HepG2 (cell line): ENCODE measurements around the gene MYLK. TPM values are rescaled to one million over a fixed set of nuclear protein-coding genes. Genes with fewer than 3 reads are reported as not detected.

ENCODE experiments used
- ARNTL ChIP-seq: sonication (generic); formaldehyde crosslinking; IDR thresholded peaks from 2 replicates; pipeline ENCODE4 v1.4.0; 2020; ENCODE audit warnings: mild to moderate bottlenecking, missing genetic modification reagents
- HMG20B ChIP-seq: conservative IDR thresholded peaks from 2 replicates; pipeline ENCODE4 v1.6.1; 2016; ENCODE audit warnings: missing genetic modification reagents, missing compliant biosample characterization
- HNRNPL ChIP-seq: fragments of 200-400 bp; formaldehyde crosslinking; IDR thresholded peaks from 2 replicates; pipeline ENCODE4 v1.6.1; 2017; ENCODE audit warnings: mild to moderate bottlenecking, low read depth, low read length
- MTA1 ChIP-seq: sonication (generic); formaldehyde crosslinking; IDR thresholded peaks from 2 replicates; pipeline ENCODE4 v1.4.0; 2020; ENCODE audit warnings: missing genetic modification reagents, mild to moderate bottlenecking, borderline replicate concordance
- MXI1 ChIP-seq: IDR thresholded peaks from 3 replicates; pipeline ENCODE4 v1.6.1; 2012; ENCODE audit warnings: low read depth, low read length, inconsistent platforms, borderline replicate concordance
- NCOA2 ChIP-seq: sonication (generic); formaldehyde crosslinking; IDR thresholded peaks from 2 replicates; pipeline ENCODE4 v1.8.0; 2022; ENCODE audit warnings: inconsistent platforms
- NFIB ChIP-seq: sonication (generic); formaldehyde crosslinking; IDR thresholded peaks from 2 replicates; pipeline ENCODE4 v1.9.0; 2021; ENCODE audit warnings: missing genetic modification reagents, mild to moderate bottlenecking, borderline replicate concordance
- SAFB2 ChIP-seq: sonication (generic); formaldehyde crosslinking; IDR thresholded peaks from 2 replicates; pipeline ENCODE4 v1.5.1; 2020; ENCODE audit warnings: missing genetic modification reagents, low read depth, mild to moderate bottlenecking, borderline replicate concordance
- SALL1 ChIP-seq: sonication (generic); formaldehyde crosslinking; IDR thresholded peaks from 2 replicates; pipeline ENCODE4 v1.8.0; 2022; ENCODE audit warnings: mild to moderate bottlenecking, missing genetic modification reagents
- SALL2 ChIP-seq: sonication (generic); formaldehyde crosslinking; IDR thresholded peaks from 2 replicates; pipeline ENCODE4 v1.8.1; 2023; ENCODE audit warnings: mild to moderate bottlenecking, missing genetic modification reagents, inconsistent platforms
- SSRP1 ChIP-seq: IDR thresholded peaks from 2 replicates; pipeline ENCODE4 v1.6.1; 2016; ENCODE audit warnings: control low read depth
- ZKSCAN1 ChIP-seq: fragments of 150-350 bp; IDR thresholded peaks from 2 replicates; pipeline ENCODE4 v1.6.1; 2014; ENCODE audit warnings: low read length
- ZNF263 ChIP-seq: sonication (generic); formaldehyde crosslinking; IDR thresholded peaks from 2 replicates; pipeline ENCODE4 v1.4.0; 2020; ENCODE audit warnings: missing genetic modification reagents
- ZNF331 ChIP-seq: sonication (generic); formaldehyde crosslinking; IDR thresholded peaks from 2 replicates; pipeline ENCODE4 v1.4.0; 2020; ENCODE audit warnings: missing genetic modification reagents
- ZNF589 ChIP-seq: sonication (generic); formaldehyde crosslinking; conservative IDR thresholded peaks from 2 replicates; pipeline ENCODE4 v1.8.0; 2022; ENCODE audit warnings: mild to moderate bottlenecking, moderate library complexity, missing genetic modification reagents
- ZNF883 ChIP-seq: sonication (generic); formaldehyde crosslinking; IDR thresholded peaks from 2 replicates; pipeline ENCODE4 v1.5.1; 2020; ENCODE audit warnings: mild to moderate bottlenecking, missing genetic modification reagents; ENCODE audit errors: not compliant biosample characterization
- polyA plus RNA-seq, 8 experiments: library from polyadenylated mRNA; depleted of rRNA in 3 of 8; stranded (reverse) in 7 of 8; unstranded in 1 of 8; fragments of >200 nt; fragmentation: Illumina TruSeq in 4 of 8; extraction: Trizol in 4 of 8; gene quantifications; 2 replicates each; pipeline versions ENCODE4 v1.2.1 to v1.2.3, GENCODE V29; 2011 to 2016; ENCODE audit warnings: low read depth in 4 of 8, missing spikeins in 1 of 8, mixed read lengths in 1 of 8; ENCODE audit not compliant: insufficient read depth in 1 of 8
- total RNA-seq, 5 experiments: library from RNA; depleted of rRNA; stranded (reverse); fragments of >200 nt; fragmentation: Illumina TruSeq; extraction: Trizol; gene quantifications; 2 replicates each; pipeline ENCODE4 v1.2.3, GENCODE V29; 2016; ENCODE audit warnings: low read depth in 1 of 5
- TF ChIP-seq, protein P1 (sequence below): sonication (generic); formaldehyde crosslinking; IDR thresholded peaks from 2 replicates; pipeline ENCODE4 v1.5.0; 2020; ENCODE audit warnings: mild to moderate bottlenecking, missing genetic modification reagents
- TF ChIP-seq, protein P2 (sequence below): IDR thresholded peaks from 2 replicates; pipeline ENCODE4 v1.6.1; 2018; ENCODE audit warnings: missing genetic modification reagents
- TF ChIP-seq, protein P3 (sequence below): sonication (generic); formaldehyde crosslinking; IDR thresholded peaks from 2 replicates; pipeline ENCODE4 v1.8.1; 2023; ENCODE audit warnings: missing genetic modification reagents, mild to moderate bottlenecking, borderline replicate concordance
- TF ChIP-seq, protein P4 (sequence below): sonication (generic); formaldehyde crosslinking; IDR thresholded peaks from 2 replicates; pipeline ENCODE4 v1.4.0; 2020; ENCODE audit warnings: low read depth, mild to moderate bottlenecking, missing genetic modification reagents
- TF ChIP-seq, protein P5 (sequence below): sonication (generic); formaldehyde crosslinking; IDR thresholded peaks from 2 replicates; pipeline ENCODE4 v1.8.0; 2022; ENCODE audit warnings: missing genetic modification reagents, mild to moderate bottlenecking, inconsistent platforms, borderline replicate concordance
- TF ChIP-seq, protein P6 (sequence below): sonication (generic); formaldehyde crosslinking; IDR thresholded peaks from 2 replicates; pipeline ENCODE4 v1.4.0; 2020; ENCODE audit warnings: missing genetic modification reagents

Gene MYLK
- total and polyA plus RNA-seq, 2 of the 13 experiments (the other 11 are each of a cell fraction or from before 2014, with no cell fraction given): 10.6 to 34.9 TPM

DNA sequence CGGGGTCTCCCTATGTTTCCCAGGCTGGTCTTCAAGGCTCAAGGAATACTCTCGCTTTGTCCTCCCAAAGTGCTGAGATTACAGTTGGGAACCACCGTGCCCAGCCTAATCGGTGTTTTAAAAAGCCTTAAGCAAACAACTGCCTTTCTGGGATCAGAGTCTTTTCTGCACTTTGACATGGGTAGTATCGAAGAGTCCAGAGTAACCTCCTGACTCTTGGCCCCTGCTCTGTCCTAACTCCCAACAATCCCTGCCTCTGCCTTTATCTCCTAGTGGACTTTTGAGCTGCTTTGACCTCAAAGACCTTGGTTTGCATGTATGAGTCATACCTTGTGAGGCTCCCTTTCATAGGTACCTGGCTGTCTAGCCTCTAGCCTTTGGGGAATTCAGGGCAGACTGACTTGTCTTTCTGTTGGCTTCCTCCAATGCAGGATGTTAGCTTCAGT is 278.3 kb downstream of the MYLK start (continued):
- TF ChIP-seq, protein P1, sequence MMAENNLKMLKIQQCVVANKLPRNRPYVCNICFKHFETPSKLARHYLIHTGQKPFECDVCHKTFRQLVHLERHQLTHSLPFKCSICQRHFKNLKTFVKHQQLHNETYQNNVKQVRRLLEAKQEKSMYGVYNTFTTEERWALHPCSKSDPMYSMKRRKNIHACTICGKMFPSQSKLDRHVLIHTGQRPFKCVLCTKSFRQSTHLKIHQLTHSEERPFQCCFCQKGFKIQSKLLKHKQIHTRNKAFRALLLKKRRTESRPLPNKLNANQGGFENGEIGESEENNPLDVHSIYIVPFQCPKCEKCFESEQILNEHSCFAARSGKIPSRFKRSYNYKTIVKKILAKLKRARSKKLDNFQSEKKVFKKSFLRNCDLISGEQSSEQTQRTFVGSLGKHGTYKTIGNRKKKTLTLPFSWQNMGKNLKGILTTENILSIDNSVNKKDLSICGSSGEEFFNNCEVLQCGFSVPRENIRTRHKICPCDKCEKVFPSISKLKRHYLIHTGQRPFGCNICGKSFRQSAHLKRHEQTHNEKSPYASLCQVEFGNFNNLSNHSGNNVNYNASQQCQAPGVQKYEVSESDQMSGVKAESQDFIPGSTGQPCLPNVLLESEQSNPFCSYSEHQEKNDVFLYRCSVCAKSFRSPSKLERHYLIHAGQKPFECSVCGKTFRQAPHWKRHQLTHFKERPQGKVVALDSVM (CRISPR knock-in tag): peak; percentile 46; the same call in 1 of the 2 replicates
- TF ChIP-seq SALL1 (CRISPR knock-in tag) (peak; percentile 98), SALL2 (CRISPR knock-in tag) (no peak), ZNF331 (CRISPR knock-in tag) (peak; percentile 80), NFIB (no peak), NCOA2 (CRISPR knock-in tag) (peak; percentile 94), ZKSCAN1 (no peak), MTA1 (CRISPR knock-in tag) (no peak), HMG20B (CRISPR knock-in tag) (peak; percentile 79), ARNTL (no peak), MXI1 (peak; percentile 15; the same call in 1 of the 3 replicates), ZNF589 (0 out of 2 replicates have a peak, but pooled peaks have one; percentile 58), ZNF883 (CRISPR knock-in tag) (no peak), SSRP1 (CRISPR knock-in tag) (0 out of 2 replicates have a peak, but pooled peaks have one; percentile 58), SAFB2 (CRISPR knock-in tag) (no peak), HNRNPL (no peak), ZNF263 (no peak)
- TF ChIP-seq, protein P2, sequence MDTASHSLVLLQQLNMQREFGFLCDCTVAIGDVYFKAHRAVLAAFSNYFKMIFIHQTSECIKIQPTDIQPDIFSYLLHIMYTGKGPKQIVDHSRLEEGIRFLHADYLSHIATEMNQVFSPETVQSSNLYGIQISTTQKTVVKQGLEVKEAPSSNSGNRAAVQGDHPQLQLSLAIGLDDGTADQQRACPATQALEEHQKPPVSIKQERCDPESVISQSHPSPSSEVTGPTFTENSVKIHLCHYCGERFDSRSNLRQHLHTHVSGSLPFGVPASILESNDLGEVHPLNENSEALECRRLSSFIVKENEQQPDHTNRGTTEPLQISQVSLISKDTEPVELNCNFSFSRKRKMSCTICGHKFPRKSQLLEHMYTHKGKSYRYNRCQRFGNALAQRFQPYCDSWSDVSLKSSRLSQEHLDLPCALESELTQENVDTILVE (CRISPR knock-in tag): peak; percentile 72; the same call in 1 of the 2 replicates
- TF ChIP-seq, protein P3, sequence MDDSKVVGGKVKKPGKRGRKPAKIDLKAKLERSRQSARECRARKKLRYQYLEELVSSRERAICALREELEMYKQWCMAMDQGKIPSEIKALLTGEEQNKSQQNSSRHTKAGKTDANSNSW: no peak
- TF ChIP-seq, protein P4, sequence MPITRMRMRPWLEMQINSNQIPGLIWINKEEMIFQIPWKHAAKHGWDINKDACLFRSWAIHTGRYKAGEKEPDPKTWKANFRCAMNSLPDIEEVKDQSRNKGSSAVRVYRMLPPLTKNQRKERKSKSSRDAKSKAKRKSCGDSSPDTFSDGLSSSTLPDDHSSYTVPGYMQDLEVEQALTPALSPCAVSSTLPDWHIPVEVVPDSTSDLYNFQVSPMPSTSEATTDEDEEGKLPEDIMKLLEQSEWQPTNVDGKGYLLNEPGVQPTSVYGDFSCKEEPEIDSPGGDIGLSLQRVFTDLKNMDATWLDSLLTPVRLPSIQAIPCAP (CRISPR knock-in tag): no peak
- TF ChIP-seq, protein P5, sequence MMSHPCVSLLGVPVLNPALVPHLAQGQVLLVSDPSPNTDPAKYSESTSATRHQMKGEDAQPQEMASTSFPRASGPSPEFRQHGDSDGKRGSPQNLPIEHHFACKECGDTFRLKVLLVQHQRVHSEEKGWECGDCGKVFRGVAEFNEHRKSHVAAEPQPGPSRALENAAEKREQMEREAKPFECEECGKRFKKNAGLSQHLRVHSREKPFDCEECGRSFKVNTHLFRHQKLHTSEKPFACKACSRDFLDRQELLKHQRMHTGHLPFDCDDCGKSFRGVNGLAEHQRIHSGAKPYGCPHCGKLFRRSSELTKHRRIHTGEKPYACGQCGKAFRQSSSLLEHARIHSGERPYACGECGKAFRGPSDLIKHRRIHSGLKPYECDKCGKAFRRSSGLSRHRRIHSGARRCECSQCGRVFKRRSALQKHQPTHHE (CRISPR knock-in tag): no peak
- TF ChIP-seq, protein P6, sequence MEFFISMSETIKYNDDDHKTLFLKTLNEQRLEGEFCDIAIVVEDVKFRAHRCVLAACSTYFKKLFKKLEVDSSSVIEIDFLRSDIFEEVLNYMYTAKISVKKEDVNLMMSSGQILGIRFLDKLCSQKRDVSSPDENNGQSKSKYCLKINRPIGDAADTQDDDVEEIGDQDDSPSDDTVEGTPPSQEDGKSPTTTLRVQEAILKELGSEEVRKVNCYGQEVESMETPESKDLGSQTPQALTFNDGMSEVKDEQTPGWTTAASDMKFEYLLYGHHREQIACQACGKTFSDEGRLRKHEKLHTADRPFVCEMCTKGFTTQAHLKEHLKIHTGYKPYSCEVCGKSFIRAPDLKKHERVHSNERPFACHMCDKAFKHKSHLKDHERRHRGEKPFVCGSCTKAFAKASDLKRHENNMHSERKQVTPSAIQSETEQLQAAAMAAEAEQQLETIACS (CRISPR knock-in tag): no peak
